Heart right ventricle (tissue), 16 donors: ENCODE measurements around the gene PCMTD2. TPM values are rescaled to one million over a fixed set of nuclear protein-coding genes. Genes with fewer than 3 reads are reported as not detected.
A peak's percentile ranks its signal among the peaks of the same experiment; 100 is the strongest.

Experiments
- ATAC-seq, 8 donors: fragments of 200-7000 bp; cut with Tn5 transposase; one replicate each; pipeline ENCODE4 v1.9.1; 2020; ENCODE audit warnings: mild to moderate bottlenecking in 8 of 8, moderate library complexity in 8 of 8, moderate number of reproducible peaks in 1 of 8
- DNase-seq, 2 donors: peaks; one replicate each; pipeline ENCODE4 v3.0.0-alpha.2; 2020
- H3K27ac ChIP-seq, 10 donors: fragments of 200-600 bp; sonication (generic) in 2 of 10; one replicate each; pipeline versions ENCODE4 v1.5.0 to v1.8.0; 2020 to 2022; ENCODE audit warnings: mild to moderate bottlenecking in 3 of 10
- H3K27me3 ChIP-seq, 7 donors: fragments of 200-600 bp; one replicate each; pipeline ENCODE4 v1.8.0; 2021 to 2022; ENCODE audit warnings: mild to moderate bottlenecking in 2 of 7
- H3K36me3 ChIP-seq, 9 donors: fragments of 200-600 bp; sonication (generic) in 1 of 9; one replicate each; pipeline versions ENCODE4 v1.5.0 to v1.8.0; 2020 to 2022; ENCODE audit warnings: mild to moderate bottlenecking in 2 of 9
- H3K4me1 ChIP-seq, 9 donors: fragments of 200-600 bp; sonication (generic) in 1 of 9; one replicate each; pipeline versions ENCODE4 v1.5.0 to v1.8.0; 2020 to 2022; ENCODE audit warnings: mild to moderate bottlenecking in 4 of 9
- H3K4me3 ChIP-seq, 10 donors: fragments of 200-600 bp; sonication (generic) in 2 of 10; one replicate each; pipeline versions ENCODE4 v1.5.0 to v1.8.0; 2020 to 2022; ENCODE audit warnings: mild to moderate bottlenecking in 7 of 10, moderate library complexity in 2 of 10
- H3K9me3 ChIP-seq, 11 donors: fragments of 200-600 bp in 10 of 11; sonication (generic) in 2 of 11; one replicate each; pipeline versions ENCODE4 v1.5.0 to v1.8.0; 2013 to 2022; ENCODE audit warnings: mild to moderate bottlenecking in 2 of 11, control low read depth in 1 of 11, moderate library complexity in 1 of 11
- CTCF ChIP-seq, 9 donors: fragments of 200-600 bp; sonication (generic) in 2 of 9; IDR thresholded peaks; one replicate each; pipeline versions ENCODE4 v1.5.0 to v1.8.0; 2021 to 2022; ENCODE audit warnings: antibody characterized with exemption in 9 of 9, mild to moderate bottlenecking in 5 of 9, moderate library complexity in 1 of 9
- WGBS, 2 donors: extraction: QIAGEN DNeasy Blood & Tissue Kit; methylation state at CpG; one replicate each; pipeline ENCODE4 v1.1.7; 2013; ENCODE audit warnings: inconsistent platforms in 1 of 2; 5-methylcytosine and 5-hydroxymethylcytosine counted together
- intact Hi-C, 10 donors: fragments of 100-400 bp; cut with DNase I; formaldehyde crosslinking; loops; one replicate each; pipeline versions ENCODE4 v1.11.1 to v1.14.2; 2022
- polyA plus RNA-seq, 2 donors: library from polyadenylated mRNA; stranded (reverse); fragments of 200-250 nt; gene quantifications; one replicate each; pipeline ENCODE4 v1.2.3, GENCODE V29; 2013
- total RNA-seq, 10 donors: library from RNA; stranded (reverse); fragmentation: NEBNext Ultra II Directional in 3 of 10; extraction: Animal tissue kit (Norgen Biotek cat#: 25700) in 3 of 10; gene quantifications; one replicate each; pipeline versions ENCODE4 v1.2.1 to v1.2.4, GENCODE V29; 2021 to 2023
- donor health status: Arrhythmogenic right ventricular cardiomyopathy.
- donor health status: ischemic (EF 13 %, LVEDD 7.1; RV severe dilation, severe dysfunction).
- donor health status: healthy with polysubstance abuse.
- donor health status: DM: no; HTN: yes; CAD: no.
- donor health status: DM: no; HTN: no; CAD: no.
- donor health status: ischemic (EF 25% LVEDD 6.9; RV normal size, moderate dysfunction).
- donor health status: ischemic (EF 25% LVEDD 5.7; RV mildly dilated, moderate dysfunction).
- donor health status: healthy.
- donor health status: DM: yes; HTN: yes; CAD: no.
- donor health status: Ischemic cardiomyopathy.
- donor health status: ischemic (EF 35%, LVEDD 5.7; RV mildly dilated, moderate dysfunction).
- donor health status: nonischemic (EF 11% LVEDD 7.7; RV severe dilation, severe dysfunction).
- donor health status: DM: yes; HTN: yes; CAD: no.
- donor health status: PGD.
- donor health status: ischemic (EF 29% LVEDD 5.4; RV normal size, mild dysfunction).
- donor health status: nonischemic (EF 23%, LVEDD 6.1; RV moderate dilation, normal function).

PCMTD2 gene
- total and polyA plus RNA-seq, 12 donors, result 11.7 to 83.5 (median 67.9) TPM

- no peaks in the 10 kb centered on the region for H3K9me3 ChIP-seq
- peaks cover 0 to 7% (median 0%) of the 10 kb centered on the region in 7 donors for H3K27me3 ChIP-seq
- TF ChIP-seq CTCF (IDR thresholded peaks at IDR 0.05), result no peak
- DNase-seq, result no peak
- H3K27ac ChIP-seq, result no peak overlapping the region
- no peak for ATAC-seq
- 78 to 86% methylated on average over 17 of the region's 17 CpGs for WGBS, 2 donors
- H3K4me1 ChIP-seq, result peaks cover 26 to 51% (median 42%) of the 10 kb centered on the region in 9 donors
- no peaks in the 10 kb centered on the region for H3K36me3 ChIP-seq
- intact Hi-C loops, result no loop called here
- H3K4me3 ChIP-seq, result no peak overlapping the region
Observed at GRCh38 chr20:64220891-64221527, 34.5 kb upstream of the PCMTD2 start.

GRCh38 chr20:64222291-64222735 is 33.2 kb upstream of the PCMTD2 start:
- Histone ChIP-seq H3K27ac (peak overlapping the region in 6 of 10 donors; percentile 12 to 50 (median 35)), H3K4me1 (peaks cover 26 to 46% (median 42%) of the 10 kb centered on the region in 9 donors), H3K9me3 (no peaks in the 10 kb centered on the region), H3K27me3 (peaks cover 0 to 7% (median 0%) of the 10 kb centered on the region in 7 donors), H3K36me3 (no peaks in the 10 kb centered on the region), H3K4me3 (no peak overlapping the region)
- ATAC-seq, result peak in 7 of 8 donors; percentile 8 to 39 (median 15)
- intact Hi-C loops, result no loop called here
- DNase-seq, result peak in 1 of 2 donors; percentile 39
- TF ChIP-seq CTCF (IDR thresholded peaks at IDR 0.05), result no peak
- 41 to 54% methylated on average over 5 of the region's 5 CpGs for WGBS, 2 donors

GRCh38 chr20:64222851-64223525 is 32.6 kb upstream of the PCMTD2 start:
- no peak for TF ChIP-seq CTCF (IDR thresholded peaks at IDR 0.05)

GRCh38 chr20:64223526-64224067 is 32.0 kb upstream of the PCMTD2 start:
- DNase-seq, result peak; percentile 54 to 60

More at GRCh38 chr20:64222851-64223525, 32.6 kb upstream of the PCMTD2 start:
- Histone ChIP-seq H3K4me3 (no peak overlapping the region), H3K36me3 (no peaks in the 10 kb centered on the region), H3K9me3 (no peaks in the 10 kb centered on the region), H3K4me1 (peaks cover 26 to 46% (median 42%) of the 10 kb centered on the region in 9 donors), H3K27ac (peak overlapping the region in 9 of 10 donors; percentile 12 to 82 (median 47)), H3K27me3 (peaks cover 0 to 7% (median 0%) of the 10 kb centered on the region in 7 donors)
- ATAC-seq (peak in 2 of 8 donors; percentile 14 to 24), DNase-seq (no peak)
- intact Hi-C loops, result no loop called here
- 65 to 76% methylated on average over 20 of the region's 20 CpGs for WGBS, 2 donors

More at GRCh38 chr20:64223526-64224067, 32.0 kb upstream of the PCMTD2 start:
- Histone ChIP-seq H3K27ac (peak overlapping the region in 9 of 10 donors; percentile 20 to 82 (median 69)), H3K9me3 (no peaks in the 10 kb centered on the region), H3K27me3 (peaks cover 0 to 7% (median 0%) of the 10 kb centered on the region in 7 donors), H3K4me3 (no peak overlapping the region), H3K36me3 (no peaks in the 10 kb centered on the region), H3K4me1 (peaks cover 26 to 46% (median 42%) of the 10 kb centered on the region in 9 donors)
- peak; percentile 56 to 86 (median 76) for ATAC-seq
- TF ChIP-seq CTCF (IDR thresholded peaks at IDR 0.05), result peak; percentile 8 to 64 (median 39)
- 22 to 42% methylated on average over 13 of the region's 13 CpGs for WGBS, 2 donors
- intact Hi-C loops, result no loop called here
